GM12873 (cell line): Measurements from ENCODE around the gene PRKACG.

ENCODE experiments used
- CTCF ChIP-seq: IDR thresholded peaks from 2 replicates; pipeline ENCODE4 v1.5.1; 2012; ENCODE audit warnings: low read depth, mild to moderate bottlenecking, moderate library complexity, low read length, control low read depth; ENCODE audit not compliant: insufficient read depth; ENCODE audit errors: missing control alignments

PRKACG gene

GRCh38 chr9:69009708-69010107 lies 4.2 kb downstream of the PRKACG start:
- TF ChIP-seq CTCF: no peak

- TF ChIP-seq CTCF: no peak
Measured at GRCh38 chr9:69004836-69005235, 9.1 kb downstream of the PRKACG start.

- TF ChIP-seq CTCF: no peak
Measured at GRCh38 chr9:69003051-69003450, 10.9 kb downstream of the PRKACG start.

- TF ChIP-seq CTCF: no peak
Measured at GRCh38 chr9:69001921-69002320, 12.0 kb downstream of the PRKACG start.

- TF ChIP-seq CTCF: peak; percentile 92
Measured at GRCh38 chr9:68999393-69000105, 14.4 kb downstream of the PRKACG start.

DNA sequence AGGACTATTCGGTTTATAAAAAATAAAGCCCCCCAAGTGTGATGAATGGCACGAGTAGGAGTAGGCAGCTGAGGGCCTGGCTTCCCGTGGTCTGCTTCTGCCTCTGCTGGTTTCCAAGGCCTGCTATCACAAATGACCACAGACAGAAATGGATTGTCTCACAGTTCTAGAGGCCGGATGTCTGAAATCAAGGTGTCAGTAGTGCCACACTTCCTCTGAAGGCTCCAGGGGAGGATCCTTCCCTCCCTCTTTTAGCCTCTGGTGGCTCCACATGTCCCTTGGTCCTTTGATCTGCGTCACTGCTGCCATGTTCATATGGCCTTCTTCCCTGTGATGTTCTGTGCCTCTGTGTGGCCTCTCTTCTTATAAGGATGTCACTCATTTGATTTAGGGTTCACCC lies 15.1 kb downstream of the PRKACG start:
- TF ChIP-seq CTCF: no peak

- no peak for TF ChIP-seq CTCF
Measured at GRCh38 chr9:68998385-68998784, 15.5 kb downstream of the PRKACG start.

DNA sequence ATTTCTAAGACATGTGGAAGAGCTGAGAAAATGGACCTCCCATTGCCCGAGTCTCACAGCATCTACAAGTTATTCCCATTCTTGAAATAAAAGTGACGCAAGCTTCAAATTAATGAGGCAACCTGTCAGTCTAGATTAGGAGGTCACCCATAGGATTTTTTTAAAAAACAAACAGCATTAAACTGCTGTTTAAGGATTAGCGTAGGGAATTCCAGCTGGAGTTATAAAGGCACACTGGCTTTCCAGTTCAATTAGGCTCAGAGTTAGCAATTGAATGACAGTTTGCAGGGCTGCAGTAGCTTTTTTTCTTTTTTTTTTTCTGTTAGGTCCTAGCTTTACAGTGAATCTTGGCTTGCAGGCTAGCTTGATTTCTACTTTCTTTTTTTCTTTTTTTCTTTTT lies 16.2 kb downstream of the PRKACG start:
- no peak for TF ChIP-seq CTCF
